Activated CD8-positive, alpha-beta memory T cell treated with anti-CD3 and anti-CD28 coated beads, Interleukin-2, amount 50 U/mL, for 4 hours (primary cell): ENCODE measurements around the gene HSPA5.
"Not testable (repeated sequence)": the region's sequence is repeated elsewhere in the genome, so short reads cannot be mapped to it uniquely, and the experiment has no call there.

Experiments
- DNase-seq: peaks from one replicate; pipeline ENCODE4 v3.0.0-alpha.2; 2020

Gene HSPA5

GRCh38 chr9:125241863-125242739 is 958 bp upstream of the HSPA5 start:
- peak; percentile 22 for DNase-seq

- no peak for DNase-seq
These were observed 519 bp downstream of the HSPA5 start for GRCh38 chr9:125240649-125240999.

GRCh38 chr9:125239631-125240597 is 1.2 kb downstream of the HSPA5 start:
- DNase-seq: no peak

- DNase-seq: no peak
These were observed 2.2 kb downstream of the HSPA5 start for GRCh38 chr9:125238915-125239446.

GRCh38 chr9:125238127-125238914 is 2.8 kb downstream of the HSPA5 start:
- DNase-seq: no peak

- not testable (repeated sequence) for DNase-seq
These were observed 4.5 kb downstream of the HSPA5 start for GRCh38 chr9:125236520-125237159.

- DNase-seq: no peak
These were observed 5.2 kb downstream of the HSPA5 start for GRCh38 chr9:125235804-125236519.

GRCh38 chr9:125234099-125234498 is 7.0 kb downstream of the HSPA5 start:
- DNase-seq: not testable (repeated sequence)

GRCh38 chr9:125233678-125234077 is 7.5 kb downstream of the HSPA5 start:
- no peak for DNase-seq

- no peak for DNase-seq
These were observed 13.4 kb downstream of the HSPA5 start for GRCh38 chr9:125227761-125228160.

GRCh38 chr9:125224858-125225257 is 16.3 kb downstream of the HSPA5 start:
- DNase-seq: not testable (repeated sequence)

- no peak for DNase-seq
These were observed 22.5 kb downstream of the HSPA5 start for GRCh38 chr9:125218621-125219020.

- DNase-seq: no peak
These were observed 27.0 kb downstream of the HSPA5 start for GRCh38 chr9:125214186-125214585.

- no peak for DNase-seq
These were observed 36.7 kb downstream of the HSPA5 start for GRCh38 chr9:125204477-125204876.

GRCh38 chr9:125202846-125203618 is 38.1 kb downstream of the HSPA5 start:
- no peak for DNase-seq

- peak; percentile 91 for DNase-seq
These were observed 40.7 kb downstream of the HSPA5 start, which contains the start of gene RABEPK for GRCh38 chr9:125200216-125201047. Gene RABEPK (plus strand): TSS chr9:125200542. CDS start chr9:125203014, 2,472 bp downstream.

- DNase-seq: not testable (repeated sequence)
These were observed 45.6 kb downstream of the HSPA5 start for GRCh38 chr9:125195591-125195990.

- DNase-seq: not testable (repeated sequence)
These were observed 46.7 kb downstream of the HSPA5 start for GRCh38 chr9:125194466-125194865.

- no peak for DNase-seq
These were observed 50.8 kb downstream of the HSPA5 start for GRCh38 chr9:125190361-125190801.
